Epithelial cell of proximal tubule (primary cell): Measurements from ENCODE around the gene ARAF. TPM values are rescaled to one million over a fixed set of nuclear protein-coding genes. Genes with fewer than 3 reads are reported as not detected.

Source experiments
- DNase-seq: peaks from one replicate; pipeline ENCODE4 v3.0.0-alpha.2; 2011; ENCODE audit warnings: low read depth
- H3K4me3 ChIP-seq: 2 replicates; pipeline ENCODE4 v1.5.1; 2011; ENCODE audit warnings: low read depth, mild to moderate bottlenecking, low read length
- CTCF ChIP-seq: conservative IDR thresholded peaks from 2 replicates; pipeline ENCODE4 v1.5.1; 2012; ENCODE audit warnings: low read depth, mild to moderate bottlenecking, low read length
- total RNA-seq: library from RNA; depleted of rRNA; stranded (reverse); fragments of >200 nt; gene quantifications from 2 replicates; pipeline ENCODE4 v1.2.3, GENCODE V29; 2015

ARAF gene
- total RNA-seq, 1 donor from 2014 or later: 31.5 TPM

- no peak overlapping the region for H3K4me3 ChIP-seq
- DNase-seq: no peak
- TF ChIP-seq CTCF: no peak
Observed at GRCh38 chrX:47578692-47579091, 17.7 kb downstream of the ARAF start.

GRCh38 chrX:47579537-47579936 is 18.5 kb downstream of the ARAF start:
- DNase-seq: no peak
- H3K4me3 ChIP-seq: no peak overlapping the region

GRCh38 chrX:47581731-47582647 is 21.0 kb downstream of the ARAF start, which contains the start of gene TIMP1:
TIMP1 (plus strand) TSS chrX:47582436; CDS start chrX:47583416, 980 bp downstream.
- peak; percentile 23 for DNase-seq
- TF ChIP-seq CTCF: no peak
- peak within 1 kb of the TSS; percentile 77 for H3K4me3 ChIP-seq

More at GRCh38 chrX:47579537-47579936, 18.5 kb downstream of the ARAF start:
- no peak for TF ChIP-seq CTCF

- peak overlapping the region; percentile 77 for H3K4me3 ChIP-seq
- TF ChIP-seq CTCF: no peak
- no peak for DNase-seq
Observed at GRCh38 chrX:47583240-47583861, 22.3 kb downstream of the ARAF start.

GRCh38 chrX:47584714-47585113 is 23.7 kb downstream of the ARAF start:
- no peak overlapping the region for H3K4me3 ChIP-seq
- no peak for TF ChIP-seq CTCF
- no peak for DNase-seq

- no peak overlapping the region for H3K4me3 ChIP-seq
- no peak for TF ChIP-seq CTCF
- DNase-seq: no peak
Observed at GRCh38 chrX:47585273-47585672, 24.3 kb downstream of the ARAF start.
